ENCODE results near the gene HSPB6. TPM values are rescaled to one million over a fixed set of nuclear protein-coding genes. Genes with fewer than 3 reads are reported as not detected.

The HSPB6 gene
- total and polyA plus RNA-seq, 4 donors, result 13.2 to 44.8 (median 24.5) TPM

- ATAC-seq (ENCODE audit: insufficient read depth, low FRiP score) (no peak), DNase-seq (no peak)
- no peak overlapping the region for H3K4me3 ChIP-seq
- TF ChIP-seq CTCF (IDR thresholded peaks at IDR 0.05; ENCODE audit: control extremely low read depth, extremely low read depth), result no peak
- peaks cover 0 to 14% (median 6%) of the 10 kb centered on the region in 5 donors for H3K4me1 ChIP-seq (ENCODE audit: control insufficient read depth in 5 of 5, insufficient read depth in 5 of 5, low read length in 5 of 5)
- H3K27me3 ChIP-seq (ENCODE audit: control insufficient read depth in 3 of 3, insufficient read depth in 3 of 3, low read length in 2 of 3), result no peaks in the 10 kb centered on the region
- H3K9me3 ChIP-seq (ENCODE audit: control insufficient read depth in 4 of 4, insufficient read depth in 3 of 4, low read length in 3 of 4), result no peaks in the 10 kb centered on the region
- WGBS, 2 donors, result 95 to 99% methylated on average over 20 of the region's 20 CpGs
- H3K27ac ChIP-seq (ENCODE audit: low read depth in 1 of 2, low read length in 1 of 2), result no peak overlapping the region
- H3K9ac ChIP-seq (ENCODE audit: insufficient read depth in 1 of 2, low read length in 2 of 2), result no peak overlapping the region
- peaks cover 0 to 44% (median 28%) of the 10 kb centered on the region in 4 donors for H3K36me3 ChIP-seq (ENCODE audit: control insufficient read depth in 4 of 4, insufficient read depth in 4 of 4, low read length in 4 of 4)
Observed at GRCh38 chr19:35780717-35781116, 23.9 kb upstream of the HSPB6 start.

- WGBS, 2 donors, result 93 to 98% methylated on average over 16 of the region's 16 CpGs
- no peak for DNase-seq
Observed at GRCh38 chr19:35780058-35780457, 23.2 kb upstream of the HSPB6 start.

DNA sequence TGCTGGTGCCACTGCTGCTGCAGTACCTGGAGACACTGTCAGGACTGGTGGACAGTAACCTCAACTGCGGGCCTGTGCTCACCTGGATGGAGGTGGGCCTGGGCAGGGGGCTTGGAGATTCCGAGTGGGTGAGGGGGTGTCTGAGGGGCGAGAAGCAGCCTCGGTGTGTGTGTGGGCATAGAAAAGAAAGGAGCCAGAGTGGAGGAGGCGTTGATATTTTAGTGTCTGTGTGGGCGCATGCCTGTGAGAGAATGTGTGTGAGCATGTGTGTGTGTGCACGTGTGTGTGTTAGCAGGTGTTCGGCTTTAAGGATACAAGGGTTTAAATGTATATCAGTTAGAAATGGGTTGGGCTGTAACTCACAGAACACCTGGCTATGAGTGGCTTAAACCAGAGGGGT, 22.2 kb upstream of the HSPB6 start:
- no peak for DNase-seq
- peaks cover 0 to 36% (median 24%) of the 10 kb centered on the region in 4 donors for H3K36me3 ChIP-seq (ENCODE audit: control insufficient read depth in 4 of 4, insufficient read depth in 4 of 4, low read length in 4 of 4)

More at GRCh38 chr19:35780058-35780457, 23.2 kb upstream of the HSPB6 start:
- Histone ChIP-seq H3K9ac (ENCODE audit: insufficient read depth in 1 of 2, low read length in 2 of 2) (no peak overlapping the region), H3K27ac (ENCODE audit: low read depth in 1 of 2, low read length in 1 of 2) (no peak overlapping the region), H3K4me1 (ENCODE audit: control insufficient read depth in 5 of 5, insufficient read depth in 5 of 5, low read length in 5 of 5) (peaks cover 0 to 15% (median 6%) of the 10 kb centered on the region in 5 donors), H3K4me3 (no peak overlapping the region), H3K36me3 (ENCODE audit: control insufficient read depth in 4 of 4, insufficient read depth in 4 of 4, low read length in 4 of 4) (peaks cover 0 to 37% (median 27%) of the 10 kb centered on the region in 4 donors), H3K27me3 (ENCODE audit: control insufficient read depth in 3 of 3, insufficient read depth in 3 of 3, low read length in 2 of 3) (no peaks in the 10 kb centered on the region), H3K9me3 (ENCODE audit: control insufficient read depth in 4 of 4, insufficient read depth in 3 of 4, low read length in 3 of 4) (no peaks in the 10 kb centered on the region)
- no peak for ATAC-seq (ENCODE audit: insufficient read depth, low FRiP score)
- no peak for TF ChIP-seq CTCF (IDR thresholded peaks at IDR 0.05; ENCODE audit: control extremely low read depth, extremely low read depth)

More for the DNA sequence above, 22.2 kb upstream of the HSPB6 start:
- no peaks in the 10 kb centered on the region for H3K9me3 ChIP-seq (ENCODE audit: control insufficient read depth in 4 of 4, insufficient read depth in 3 of 4, low read length in 3 of 4)
- H3K27me3 ChIP-seq (ENCODE audit: control insufficient read depth in 3 of 3, insufficient read depth in 3 of 3, low read length in 2 of 3), result no peaks in the 10 kb centered on the region
- TF ChIP-seq CTCF (IDR thresholded peaks at IDR 0.05; ENCODE audit: control extremely low read depth, extremely low read depth), result no peak
- no peak overlapping the region for H3K9ac ChIP-seq (ENCODE audit: insufficient read depth in 1 of 2, low read length in 2 of 2)
- H3K27ac ChIP-seq (ENCODE audit: low read depth in 1 of 2, low read length in 1 of 2), result no peak overlapping the region
- 93 to 95% methylated on average over 8 of the region's 8 CpGs for WGBS, 2 donors
- no peak overlapping the region for H3K4me3 ChIP-seq
- H3K4me1 ChIP-seq (ENCODE audit: control insufficient read depth in 5 of 5, insufficient read depth in 5 of 5, low read length in 5 of 5), result peaks cover 0 to 20% (median 6%) of the 10 kb centered on the region in 5 donors
- ATAC-seq (ENCODE audit: insufficient read depth, low FRiP score), result no peak

All from lung (tissue), 12 donors.